ENCODE measurements around the gene RDX. TPM values are rescaled to one million over a fixed set of nuclear protein-coding genes. Genes with fewer than 3 reads are reported as not detected.

Gene RDX
- total and polyA plus RNA-seq, 2 experiments from 2014 or later: 45.2 to 226 TPM

GRCh38 chr11:110156503-110156902, 139.9 kb downstream of the RDX start:
- Histone ChIP-seq H3K27me3 (ENCODE audit: insufficient read depth) (no peaks in the 10 kb centered on the region), H4K20me1 (replicated peaks; ENCODE audit: insufficient read depth) (no peaks in the 10 kb centered on the region)
- no peak overlapping the region for H3K4me3 Mint-ChIP-seq

GRCh38 chr11:110153474-110153873, 142.9 kb downstream of the RDX start:
- DNase-seq (ENCODE audit: low spot score) (no peak), ATAC-seq (no peak)
- H3K27me3 ChIP-seq (ENCODE audit: insufficient read depth): no peaks in the 10 kb centered on the region
- no peaks in the 10 kb centered on the region for H3K27me3 Mint-ChIP-seq (ENCODE audit: insufficient read depth, low read depth, poor library complexity)
- no peaks in the 10 kb centered on the region for H3K9me2 ChIP-seq (ENCODE audit: insufficient read depth)
- H4K20me1 ChIP-seq (replicated peaks; ENCODE audit: insufficient read depth): no peaks in the 10 kb centered on the region
- H2AFZ ChIP-seq: no peak overlapping the region
- peaks cover 4% of the 10 kb centered on the region; the same call in 1 of the 2 replicates for H3K4me1 ChIP-seq (ENCODE audit: insufficient read depth)
- H3K36me3 Mint-ChIP-seq (ENCODE audit: low read depth): no peaks in the 10 kb centered on the region; the same call in 2 of the 3 replicates
- H3K36me3 ChIP-seq (ENCODE audit: insufficient read depth): no peaks in the 10 kb centered on the region
- no peaks in the 10 kb centered on the region for H3F3A ChIP-seq (replicated peaks; ENCODE audit: low read depth)
- H3K4me3 ChIP-seq: no peak overlapping the region
- H3K27ac ChIP-seq (ENCODE audit: low read depth): no peak overlapping the region
- H3K9me3 Mint-ChIP-seq: no peaks in the 10 kb centered on the region
- no peak overlapping the region for H3K4me3 Mint-ChIP-seq
- no peak overlapping the region for H3K4me2 ChIP-seq
- peaks cover 12% of the 10 kb centered on the region for H3K4me1 Mint-ChIP-seq
- H3K27ac Mint-ChIP-seq: no peak overlapping the region
- H3K79me2 ChIP-seq (replicated peaks; ENCODE audit: insufficient read depth): 0 out of 2 replicates have a peak, but pooled peaks cover 3% of the 10 kb centered on the region
- TF ChIP-seq ETS1 (IDR thresholded peaks at IDR 0.05) (no peak), ZNF331 (CRISPR knock-in tag; IDR thresholded peaks at IDR 0.05; ENCODE audit: low read depth) (no peak), ZNF114 (CRISPR knock-in tag; IDR thresholded peaks at IDR 0.05) (no peak), EZH2phosphoT487 (IDR thresholded peaks at IDR 0.05; ENCODE audit: unreplicated experiment) (no peak), REST (IDR thresholded peaks at IDR 0.05; ENCODE audit: unreplicated experiment) (no peak), NANOG (IDR thresholded peaks at IDR 0.05; ENCODE audit: borderline replicate concordance) (no peak), CREB1 (CRISPR knock-in tag; IDR thresholded peaks at IDR 0.05; ENCODE audit: low read depth) (no peak)
- TF ChIP-seq, protein P1, sequence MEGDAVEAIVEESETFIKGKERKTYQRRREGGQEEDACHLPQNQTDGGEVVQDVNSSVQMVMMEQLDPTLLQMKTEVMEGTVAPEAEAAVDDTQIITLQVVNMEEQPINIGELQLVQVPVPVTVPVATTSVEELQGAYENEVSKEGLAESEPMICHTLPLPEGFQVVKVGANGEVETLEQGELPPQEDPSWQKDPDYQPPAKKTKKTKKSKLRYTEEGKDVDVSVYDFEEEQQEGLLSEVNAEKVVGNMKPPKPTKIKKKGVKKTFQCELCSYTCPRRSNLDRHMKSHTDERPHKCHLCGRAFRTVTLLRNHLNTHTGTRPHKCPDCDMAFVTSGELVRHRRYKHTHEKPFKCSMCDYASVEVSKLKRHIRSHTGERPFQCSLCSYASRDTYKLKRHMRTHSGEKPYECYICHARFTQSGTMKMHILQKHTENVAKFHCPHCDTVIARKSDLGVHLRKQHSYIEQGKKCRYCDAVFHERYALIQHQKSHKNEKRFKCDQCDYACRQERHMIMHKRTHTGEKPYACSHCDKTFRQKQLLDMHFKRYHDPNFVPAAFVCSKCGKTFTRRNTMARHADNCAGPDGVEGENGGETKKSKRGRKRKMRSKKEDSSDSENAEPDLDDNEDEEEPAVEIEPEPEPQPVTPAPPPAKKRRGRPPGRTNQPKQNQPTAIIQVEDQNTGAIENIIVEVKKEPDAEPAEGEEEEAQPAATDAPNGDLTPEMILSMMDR (conservative IDR thresholded peaks at IDR 0.05; ENCODE audit: low read depth in 2 of 2): no peak

More at GRCh38 chr11:110156503-110156902, 139.9 kb downstream of the RDX start:
- Mint-ChIP-seq H3K27ac (no peak overlapping the region), H3K4me1 (peaks cover 7% of the 10 kb centered on the region; the same call in 2 of the 3 replicates), H3K9me3 (no peaks in the 10 kb centered on the region), H3K36me3 (ENCODE audit: low read depth) (no peaks in the 10 kb centered on the region; the same call in 2 of the 3 replicates), H3K27me3 (ENCODE audit: insufficient read depth, low read depth, poor library complexity) (peaks cover 2% of the 10 kb centered on the region)
- H3K36me3 ChIP-seq (ENCODE audit: insufficient read depth): no peaks in the 10 kb centered on the region
- H3K4me1 ChIP-seq (ENCODE audit: insufficient read depth): peaks cover 4% of the 10 kb centered on the region; the same call in 1 of the 2 replicates
- H2AFZ ChIP-seq: no peak overlapping the region
- no peaks in the 10 kb centered on the region for H3F3A ChIP-seq (replicated peaks; ENCODE audit: low read depth)
- TF ChIP-seq NANOG (IDR thresholded peaks at IDR 0.05; ENCODE audit: borderline replicate concordance) (no peak), EZH2 (IDR thresholded peaks at IDR 0.05; ENCODE audit: low read depth, unreplicated experiment) (no peak), STAT1 (IDR thresholded peaks at IDR 0.05; ENCODE audit: unreplicated experiment) (no peak), REST (IDR thresholded peaks at IDR 0.05; ENCODE audit: unreplicated experiment) (no peak)
- H3K9me2 ChIP-seq (ENCODE audit: insufficient read depth): no peaks in the 10 kb centered on the region
- no peak overlapping the region for H3K27ac ChIP-seq (ENCODE audit: low read depth)
- ATAC-seq: no peak
- no peak overlapping the region for H3K4me2 ChIP-seq
- no peaks in the 10 kb centered on the region for H3K79me2 ChIP-seq (replicated peaks; ENCODE audit: insufficient read depth)
- no peak overlapping the region for H3K4me3 ChIP-seq
- DNase-seq (ENCODE audit: low spot score): no peak

Measured in GM23338 (cell line).